GM19035 (cell line): ENCODE results near the gene MRGPRE.
"Not testable (repeated sequence)": the region's sequence is repeated elsewhere in the genome, so short reads cannot be mapped to it uniquely, and the experiment has no call there.

ENCODE experiments used
- ATAC-seq: cut with Tn5 transposase; IDR thresholded peaks from one replicate; pipeline ENCODE4 v1.9.1; 2021; ENCODE audit not compliant: unreplicated experiment

MRGPRE gene, protein sequence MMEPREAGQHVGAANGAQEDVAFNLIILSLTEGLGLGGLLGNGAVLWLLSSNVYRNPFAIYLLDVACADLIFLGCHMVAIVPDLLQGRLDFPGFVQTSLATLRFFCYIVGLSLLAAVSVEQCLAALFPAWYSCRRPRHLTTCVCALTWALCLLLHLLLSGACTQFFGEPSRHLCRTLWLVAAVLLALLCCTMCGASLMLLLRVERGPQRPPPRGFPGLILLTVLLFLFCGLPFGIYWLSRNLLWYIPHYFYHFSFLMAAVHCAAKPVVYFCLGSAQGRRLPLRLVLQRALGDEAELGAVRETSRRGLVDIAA

GRCh38 chr11:3231851-3232744 lies at the start of gene MRGPRE:
Gene MRGPRE (minus strand): TSS chr11:3232417. CDS start chr11:3228799, 3,618 bp downstream.
- no peak for ATAC-seq

DNA sequence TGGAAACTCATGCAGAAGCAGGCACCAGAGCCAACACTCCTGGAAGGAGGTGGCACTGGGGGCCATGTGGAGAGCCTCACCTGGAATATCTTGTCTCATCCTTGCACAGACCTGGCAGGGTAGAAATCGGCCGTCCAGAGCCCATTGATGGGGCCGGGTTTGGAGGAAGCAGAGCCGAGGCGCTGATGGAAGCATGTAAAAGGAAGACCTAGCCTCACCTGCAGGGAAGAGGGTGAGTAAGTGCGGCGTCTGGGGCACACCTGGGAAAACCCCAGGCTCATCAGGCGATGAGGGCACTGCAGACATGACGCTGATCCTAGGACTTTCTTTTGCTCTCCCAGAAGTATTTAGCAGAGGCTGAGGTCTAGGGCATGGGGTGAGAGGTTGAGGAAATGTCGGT lies 48.9 kb upstream of the MRGPRE start:
- ATAC-seq, result not testable (repeated sequence)

- not testable (repeated sequence) for ATAC-seq
These were observed 48.4 kb upstream of the MRGPRE start for GRCh38 chr11:3280662-3281061.

GRCh38 chr11:3278922-3279321 lies 46.7 kb upstream of the MRGPRE start:
- ATAC-seq, result not testable (repeated sequence)

- not testable (repeated sequence) for ATAC-seq
These were observed 41.4 kb upstream of the MRGPRE start for GRCh38 chr11:3273629-3274028.

- ATAC-seq, result not testable (repeated sequence)
These were observed 30.3 kb upstream of the MRGPRE start for GRCh38 chr11:3262548-3262947.

DNA sequence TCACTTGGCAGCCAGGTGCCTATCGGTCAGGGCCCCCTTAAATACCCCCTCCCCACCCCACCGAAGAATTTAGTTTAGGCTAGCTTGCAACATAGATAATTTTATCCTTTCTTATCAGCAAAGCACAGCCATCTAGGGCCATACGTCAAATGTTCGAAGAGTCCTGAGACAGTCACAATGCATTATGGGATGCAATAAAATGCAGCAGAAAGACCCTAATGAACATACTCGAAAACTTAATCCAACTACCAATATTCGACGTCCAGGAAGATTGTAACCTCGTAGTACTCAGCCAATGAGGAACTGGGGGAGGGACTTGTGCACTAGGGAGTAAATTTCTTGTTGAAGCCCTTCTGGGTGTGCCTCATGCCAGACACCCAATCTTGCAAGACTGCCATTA lies 29.6 kb upstream of the MRGPRE start:
- not testable (repeated sequence) for ATAC-seq

- not testable (repeated sequence) for ATAC-seq
These were observed 25.3 kb upstream of the MRGPRE start for GRCh38 chr11:3257509-3257908.

GRCh38 chr11:3255241-3255640 lies 23.0 kb upstream of the MRGPRE start:
- ATAC-seq, result not testable (repeated sequence)

DNA sequence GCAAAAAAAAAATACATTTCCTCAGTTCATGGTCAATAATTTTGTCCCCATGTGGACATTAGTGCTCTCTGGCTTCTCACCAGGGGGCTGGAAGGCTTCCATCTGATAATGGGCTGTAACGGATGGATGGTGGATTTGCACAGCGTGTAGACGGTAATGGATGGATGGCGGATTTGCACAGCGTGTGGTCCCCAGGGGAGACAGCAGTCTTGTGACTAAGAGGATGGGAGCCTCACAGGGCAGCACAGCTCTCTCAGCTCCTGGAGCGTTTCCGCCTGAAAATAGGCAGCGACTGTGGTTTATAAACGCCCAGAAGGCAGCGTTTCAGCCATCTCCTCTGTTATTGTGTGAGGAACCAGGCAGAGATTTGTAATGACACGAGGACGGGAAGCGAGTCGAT lies 22.6 kb upstream of the MRGPRE start:
- not testable (repeated sequence) for ATAC-seq

- ATAC-seq, result no peak
These were observed 12.9 kb upstream of the MRGPRE start for GRCh38 chr11:3245071-3245470.

DNA sequence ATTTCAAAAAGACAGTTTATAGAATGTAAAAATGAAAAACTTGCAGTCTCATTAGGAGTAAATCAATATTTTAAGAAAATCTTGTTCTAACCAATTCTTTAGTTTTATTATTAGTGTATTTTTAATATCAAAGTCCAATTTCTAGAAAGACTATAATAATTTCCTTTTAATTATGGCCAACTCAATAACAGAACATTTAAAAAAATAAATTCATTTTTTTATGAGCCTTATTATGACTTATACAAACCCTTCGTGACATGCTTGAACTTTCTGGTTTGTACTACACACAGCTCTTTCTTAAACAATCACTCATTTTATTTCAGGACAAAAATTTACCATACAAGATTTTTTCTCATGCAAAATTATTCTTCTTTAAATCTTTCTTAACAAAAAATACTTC lies 11.7 kb upstream of the MRGPRE start:
- ATAC-seq, result no peak

- ATAC-seq, result no peak
These were observed 4.9 kb upstream of the MRGPRE start for GRCh38 chr11:3237119-3237518.

- no peak for ATAC-seq
These were observed 2.6 kb upstream of the MRGPRE start for GRCh38 chr11:3234846-3235245.

GRCh38 chr11:3232956-3233355 lies 739 bp upstream of the MRGPRE start:
- ATAC-seq, result no peak

DNA sequence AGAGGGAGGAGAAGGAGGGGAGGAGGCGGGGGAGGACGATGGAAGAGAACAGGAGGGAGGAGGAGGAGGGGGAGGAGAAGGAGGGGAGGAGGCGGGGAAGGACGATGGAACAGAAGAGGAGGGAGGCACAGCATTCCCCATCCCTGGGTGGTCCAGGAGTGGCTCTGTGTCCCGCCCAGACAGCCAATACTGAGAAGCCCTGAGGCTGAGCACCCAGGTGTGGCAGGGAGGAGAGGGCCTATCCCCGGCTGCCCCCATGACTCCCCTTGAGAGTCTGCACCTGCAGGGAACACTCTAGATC lies 717 bp downstream of the MRGPRE start:
- ATAC-seq, result no peak

GRCh38 chr11:3230636-3231549 lies 1.3 kb downstream of the MRGPRE start:
- no peak for ATAC-seq

DNA sequence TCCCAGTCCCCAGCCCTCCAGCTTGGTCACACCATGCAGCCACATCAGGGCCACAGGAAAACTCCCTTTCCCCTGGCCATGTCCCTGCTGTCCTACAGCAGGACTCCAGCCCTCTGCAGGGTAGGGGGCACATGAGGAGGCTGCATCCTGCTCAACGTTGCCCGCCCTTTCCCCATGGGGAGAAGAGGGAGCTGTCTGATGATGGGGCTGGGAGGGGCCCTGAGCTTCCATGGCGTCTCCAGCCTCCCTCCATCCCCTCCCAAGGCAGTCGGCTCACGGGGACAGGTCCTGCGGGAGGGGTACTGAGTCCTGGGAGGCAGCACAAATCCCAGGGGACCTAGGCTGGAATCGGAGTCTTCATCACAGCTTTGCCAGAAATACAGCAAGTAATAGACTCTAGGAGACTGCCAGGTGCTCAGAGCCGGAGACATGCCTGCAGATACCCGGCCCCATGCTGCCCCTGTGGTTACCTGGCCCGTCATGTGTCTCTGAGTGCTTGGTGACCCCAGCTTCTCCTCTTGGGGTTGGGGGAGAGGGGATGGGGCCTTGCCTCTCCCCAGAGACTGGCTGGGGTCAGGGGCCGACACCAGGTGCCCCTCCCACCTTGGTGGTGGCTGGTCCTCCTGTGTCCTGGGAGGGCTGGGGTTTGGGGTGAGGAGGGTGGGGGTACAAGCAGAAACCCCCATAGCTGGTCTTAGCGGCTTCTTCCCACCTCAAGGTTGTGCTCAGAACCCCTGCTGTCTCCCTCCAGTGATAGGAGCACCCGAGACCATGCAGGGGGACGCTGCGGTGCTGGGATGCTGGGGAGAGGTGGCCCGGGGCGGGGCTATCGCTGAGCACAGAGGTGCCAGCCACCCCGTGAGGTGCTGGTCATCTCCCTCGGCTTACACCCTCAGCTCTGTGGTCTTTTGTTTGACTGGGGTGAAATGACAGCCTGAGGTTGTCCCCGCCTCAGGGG lies 2.3 kb downstream of the MRGPRE start:
- no peak for ATAC-seq

DNA sequence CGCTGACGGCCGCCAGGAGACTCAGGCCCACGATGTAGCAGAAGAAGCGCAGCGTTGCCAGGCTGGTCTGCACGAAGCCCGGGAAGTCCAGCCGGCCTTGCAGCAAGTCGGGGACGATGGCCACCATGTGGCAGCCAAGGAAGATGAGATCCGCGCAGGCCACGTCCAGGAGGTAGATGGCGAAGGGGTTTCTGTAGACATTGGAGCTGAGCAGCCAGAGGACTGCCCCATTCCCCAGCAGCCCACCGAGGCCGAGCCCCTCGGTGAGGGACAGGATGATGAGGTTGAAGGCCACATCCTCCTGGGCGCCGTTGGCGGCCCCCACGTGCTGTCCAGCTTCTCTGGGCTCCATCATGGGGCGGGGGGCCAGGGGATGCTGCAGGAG lies 3.8 kb downstream of the MRGPRE start:
- no peak for ATAC-seq
